ENCODE measurements around the gene HS1BP3.

- no peak for TF ChIP-seq CTCF (IDR thresholded peaks at IDR 0.05)
- no peak for TF ChIP-seq POLR2A (IDR thresholded peaks at IDR 0.05)
Measured at GRCh38 chr2:20604401-20604911, 46.4 kb downstream of the HS1BP3 start.
